OCI-LY3 (cell line): Measurements from ENCODE around the gene RIC1.

ENCODE experiments used
- CTCF ChIP-seq: fragments of 200-600, 300-600 bp; sonication (generic); IDR thresholded peaks from 2 replicates; pipeline ENCODE4 v1.5.1; 2014; ENCODE audit warnings: antibody characterized with exemption, low read length, low read depth
- EZH2phosphoT487 ChIP-seq: fragments of 200-600 bp; shearing (Covaris generic); IDR thresholded peaks from 2 replicates; pipeline ENCODE4 v1.6.1; 2018; ENCODE audit warnings: antibody characterized with exemption, mixed run types, low read depth

DNA sequence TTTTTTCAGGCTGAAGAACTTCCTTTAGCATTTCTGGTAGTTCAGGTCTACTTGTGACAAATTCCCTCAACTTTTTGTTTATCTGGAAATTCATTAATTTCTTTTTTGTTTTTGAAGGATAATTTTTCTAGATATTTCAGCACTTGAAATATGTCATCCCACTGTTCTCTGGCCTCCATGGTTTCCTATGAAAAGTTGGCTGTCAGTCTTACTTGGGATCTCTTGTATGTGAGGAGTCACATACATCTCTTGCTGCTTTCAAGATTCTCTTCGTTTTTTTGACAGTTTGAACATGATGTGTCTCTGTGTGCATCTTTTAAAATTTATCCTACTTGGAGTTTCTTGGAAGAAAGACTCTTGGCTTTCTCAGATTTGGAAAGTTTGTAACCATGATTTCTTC is 79.5 kb downstream of the RIC1 start:
- TF ChIP-seq CTCF: no peak
- TF ChIP-seq EZH2phosphoT487: no peak
